ENCODE results near the gene TNS1.

Gene TNS1

DNA sequence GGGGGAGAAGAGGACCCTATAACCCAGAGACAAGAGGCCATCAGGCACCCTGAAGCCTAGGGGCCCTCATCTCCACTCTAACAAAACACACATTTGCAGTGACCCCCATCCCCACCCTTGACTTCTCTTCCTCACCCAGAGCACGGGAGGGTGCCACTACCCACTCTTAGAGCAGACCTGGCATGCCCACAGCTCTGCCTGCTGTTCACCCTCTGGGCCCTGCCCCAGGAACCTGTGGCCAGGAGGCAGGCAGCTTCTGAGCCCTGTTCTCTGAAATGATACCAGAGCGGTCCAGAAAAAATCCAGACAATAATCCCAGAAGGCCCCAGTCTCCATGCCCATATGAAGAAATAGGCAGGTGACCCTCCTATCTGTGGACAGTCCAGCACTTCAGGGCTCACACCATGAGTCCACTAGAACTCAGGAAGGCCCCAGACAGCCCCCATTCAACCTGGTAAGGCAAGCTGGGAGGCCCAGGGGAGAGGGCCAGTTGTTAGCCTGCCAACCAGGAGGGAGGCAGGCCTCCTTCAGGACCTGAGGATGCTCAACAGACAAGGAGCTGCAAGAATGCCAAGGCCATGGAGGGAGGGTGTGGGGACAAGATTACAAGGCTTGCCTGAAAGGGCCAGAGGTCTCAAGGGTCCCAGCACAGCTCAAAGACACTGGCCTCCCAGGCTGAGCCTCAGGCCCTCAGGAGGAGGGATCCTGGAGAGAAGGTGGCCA is 75.0 kb downstream of the TNS1 start:
- no peak for DNase-seq

DNA sequence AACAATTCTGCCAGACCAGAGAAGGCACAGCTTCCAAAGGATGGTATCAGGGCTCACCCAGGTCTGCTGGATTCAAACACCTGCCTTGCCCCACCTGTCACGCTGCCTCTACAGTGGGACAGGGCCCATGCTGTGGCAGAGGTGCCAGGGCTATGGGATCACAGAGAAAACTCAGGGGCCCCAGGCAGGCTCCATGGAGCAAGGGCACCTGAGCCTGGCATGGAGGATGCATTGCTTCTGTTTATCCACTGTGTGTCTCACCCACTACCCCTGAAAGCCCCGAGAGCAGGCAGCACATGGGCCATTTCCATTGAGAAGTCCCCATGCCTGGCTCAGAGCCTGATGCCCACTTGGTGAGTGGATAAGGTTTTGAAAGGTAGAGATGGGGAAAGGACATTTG is 76.0 kb downstream of the TNS1 start:
- no peak for DNase-seq

DNA sequence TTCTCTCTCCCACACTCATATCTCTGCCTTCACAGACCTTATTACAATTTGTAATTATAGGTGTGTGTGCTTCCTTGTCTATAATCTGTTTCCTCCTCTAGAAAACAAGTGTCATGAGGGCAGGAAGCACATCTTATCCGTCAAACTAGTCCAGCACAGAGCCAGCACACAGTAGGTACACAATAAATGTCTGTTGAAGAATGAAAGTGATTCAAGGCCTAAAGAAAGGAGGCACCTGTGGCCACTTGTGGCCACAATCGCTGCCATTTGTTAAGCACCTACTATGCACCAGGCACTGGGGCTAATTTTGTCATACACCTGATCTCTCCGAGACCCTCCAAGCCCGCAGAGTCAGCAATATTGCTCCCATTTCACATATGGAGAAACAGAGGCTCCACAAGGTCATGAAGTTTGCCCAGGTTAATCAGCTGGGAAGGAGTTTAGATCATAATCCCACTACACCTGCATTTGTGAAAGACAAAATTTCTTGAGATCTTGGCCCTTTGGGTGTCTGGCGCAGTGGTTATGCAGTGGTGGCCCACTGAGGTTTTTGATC is 78.4 kb downstream of the TNS1 start:
- no peak for DNase-seq

DNA sequence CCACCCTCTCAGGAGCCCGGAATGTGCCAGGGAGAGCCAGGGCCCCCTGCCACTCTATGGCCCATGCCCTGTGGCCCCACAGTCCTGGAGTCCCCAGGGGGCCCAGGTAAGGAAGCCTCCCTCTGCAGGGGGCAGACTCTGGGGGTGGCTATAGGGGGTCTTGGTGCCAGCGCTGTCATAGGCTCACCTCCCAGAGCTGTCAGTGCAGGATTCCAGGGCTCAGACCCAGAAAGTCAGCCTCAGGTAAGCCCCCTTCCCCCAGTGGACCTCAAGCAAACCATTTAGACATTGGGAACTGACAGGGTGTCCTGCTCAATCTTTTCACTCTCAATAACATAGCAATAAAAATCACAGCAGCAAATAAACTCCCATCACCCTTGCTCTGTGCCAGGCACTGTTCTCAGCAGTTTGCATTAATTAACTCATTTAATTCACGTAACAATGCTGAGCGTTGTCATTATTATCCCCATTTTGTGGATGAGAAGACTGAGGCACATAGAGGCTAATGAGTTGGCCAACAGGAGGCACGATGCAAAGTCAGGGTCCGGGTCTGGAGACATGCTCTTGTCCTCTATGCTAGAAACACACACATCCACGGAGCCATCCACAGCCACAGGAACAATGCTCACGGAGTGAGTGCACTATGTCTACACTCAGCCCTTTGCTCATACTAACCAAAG is 79.6 kb downstream of the TNS1 start:
- no peak for DNase-seq

DNA sequence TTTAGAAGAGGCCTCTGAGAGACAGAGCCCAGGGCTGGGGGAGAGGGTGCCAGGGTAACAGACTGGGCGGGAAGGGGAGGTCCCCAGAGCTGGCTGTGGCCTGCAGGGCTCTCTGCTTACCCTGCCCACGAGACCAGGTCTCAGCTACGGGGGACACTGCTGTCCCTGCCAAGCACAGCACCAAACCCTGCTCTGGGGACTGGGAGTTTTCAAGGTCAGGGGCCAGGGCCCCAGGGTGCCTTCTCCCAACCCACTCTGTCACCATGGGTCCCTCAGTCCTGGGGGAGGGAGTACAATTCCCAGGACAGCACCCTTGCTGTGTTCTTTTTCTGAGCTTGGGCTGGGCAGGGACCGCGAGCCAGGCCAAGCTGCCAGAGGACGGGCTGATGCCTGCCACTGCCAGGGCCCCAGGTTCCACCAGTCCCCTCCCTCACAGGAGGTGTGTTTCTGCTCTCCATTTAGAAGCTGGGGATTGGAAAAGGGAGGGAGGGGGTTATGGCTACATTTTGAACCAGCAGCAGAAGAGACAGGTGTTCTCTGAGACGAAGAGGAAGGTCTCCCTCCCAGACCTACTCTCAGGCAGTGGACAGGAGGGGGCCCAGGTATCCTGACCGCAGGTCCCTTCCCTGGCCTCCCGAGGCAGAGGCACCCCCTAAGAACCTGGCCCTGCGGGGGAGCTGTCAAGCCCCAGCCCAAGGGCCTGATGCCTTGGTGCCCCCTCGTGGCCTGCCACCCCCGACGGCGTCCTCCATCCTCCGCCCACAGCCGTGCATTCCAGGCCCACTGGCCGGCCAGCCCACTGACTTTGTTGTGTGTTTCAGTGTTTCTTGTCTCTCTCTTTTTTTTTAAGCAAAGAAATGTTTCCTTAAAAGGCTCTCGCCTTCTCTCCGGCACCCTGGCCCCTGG is 80.4 kb downstream of the TNS1 start:
- DNase-seq: no peak

DNA sequence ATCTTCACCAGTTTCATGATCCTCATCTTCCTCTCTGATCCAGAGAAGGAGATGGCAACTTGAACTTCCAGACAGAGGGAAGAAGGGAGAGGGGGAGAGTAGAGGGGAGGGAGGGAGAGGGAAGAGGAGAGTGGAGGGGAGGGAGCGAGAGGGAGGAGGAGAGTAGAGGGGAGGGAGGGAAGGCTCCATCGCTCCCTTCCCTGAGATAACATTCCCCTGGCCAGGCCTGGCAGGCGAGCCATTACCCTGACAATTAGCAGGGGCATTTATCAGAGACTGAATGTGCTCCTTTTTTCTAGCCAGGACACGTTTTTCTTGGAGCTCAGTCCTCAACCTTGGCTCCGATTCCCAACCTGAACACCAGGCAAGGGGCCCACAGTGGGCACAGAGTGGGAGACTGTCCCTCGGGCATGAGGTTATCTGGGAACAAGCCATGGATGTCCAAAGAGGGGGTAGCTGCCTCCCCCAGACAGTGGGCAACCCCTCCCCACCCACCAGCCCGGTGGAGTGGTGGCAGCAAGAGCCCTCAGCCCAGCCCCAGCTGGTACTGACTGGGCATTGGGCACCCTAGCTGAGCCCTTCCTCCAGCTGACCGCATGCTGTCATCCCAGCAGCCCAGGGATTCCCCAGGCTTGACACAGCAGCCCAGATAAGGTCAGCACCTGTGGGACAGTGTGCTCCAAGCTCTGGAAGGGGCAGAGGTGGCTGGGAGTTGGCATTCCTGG is 81.8 kb downstream of the TNS1 start:
- DNase-seq: no peak

DNA sequence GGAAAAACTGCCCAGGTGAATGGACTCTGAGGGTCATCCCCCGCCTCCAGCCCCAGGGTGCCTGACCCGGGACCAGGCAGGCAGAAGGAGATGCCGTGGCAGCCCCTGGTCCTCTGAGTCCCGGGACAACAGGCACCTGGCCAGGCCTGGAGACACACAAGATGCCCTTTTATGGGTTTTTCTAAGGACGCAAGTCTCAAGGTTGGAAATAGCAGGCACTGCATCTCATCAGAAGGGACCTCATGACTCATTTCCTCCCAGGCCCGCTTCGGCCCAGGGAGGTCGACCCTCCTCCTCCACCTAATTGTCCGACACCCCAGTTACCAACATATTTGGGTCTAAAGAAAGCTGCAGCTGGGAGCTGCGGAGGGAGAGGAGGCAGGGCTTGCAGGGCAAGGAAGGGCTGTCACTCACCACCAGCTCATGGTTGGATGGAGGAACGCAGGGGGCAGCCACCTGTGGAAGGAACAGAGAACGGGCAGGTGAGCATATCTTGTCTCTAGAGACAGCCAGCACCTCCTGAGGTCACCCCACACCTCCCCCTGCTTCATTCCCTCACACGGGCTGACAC is 82.9 kb downstream of the TNS1 start:
- DNase-seq: no peak

DNA sequence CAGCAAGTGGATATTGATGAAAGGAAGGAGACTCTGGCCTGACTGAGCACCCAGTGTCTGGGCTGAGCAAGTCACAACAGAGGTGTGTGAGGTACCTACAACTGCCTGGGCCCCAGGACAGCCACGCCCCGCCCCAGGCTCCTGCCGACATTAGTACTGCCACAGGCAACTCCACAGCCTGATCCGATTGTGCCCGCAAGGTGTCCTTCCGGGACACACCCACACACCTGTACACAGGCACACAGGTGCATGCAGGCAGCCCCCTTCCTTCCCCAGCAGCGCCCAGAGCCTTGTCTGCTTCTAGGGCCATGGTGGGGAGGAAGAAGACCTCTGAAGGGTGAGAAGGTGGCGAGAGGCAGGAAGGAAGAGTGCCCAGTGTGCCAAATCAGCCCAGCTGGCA is 83.6 kb downstream of the TNS1 start:
- DNase-seq: no peak

DNA sequence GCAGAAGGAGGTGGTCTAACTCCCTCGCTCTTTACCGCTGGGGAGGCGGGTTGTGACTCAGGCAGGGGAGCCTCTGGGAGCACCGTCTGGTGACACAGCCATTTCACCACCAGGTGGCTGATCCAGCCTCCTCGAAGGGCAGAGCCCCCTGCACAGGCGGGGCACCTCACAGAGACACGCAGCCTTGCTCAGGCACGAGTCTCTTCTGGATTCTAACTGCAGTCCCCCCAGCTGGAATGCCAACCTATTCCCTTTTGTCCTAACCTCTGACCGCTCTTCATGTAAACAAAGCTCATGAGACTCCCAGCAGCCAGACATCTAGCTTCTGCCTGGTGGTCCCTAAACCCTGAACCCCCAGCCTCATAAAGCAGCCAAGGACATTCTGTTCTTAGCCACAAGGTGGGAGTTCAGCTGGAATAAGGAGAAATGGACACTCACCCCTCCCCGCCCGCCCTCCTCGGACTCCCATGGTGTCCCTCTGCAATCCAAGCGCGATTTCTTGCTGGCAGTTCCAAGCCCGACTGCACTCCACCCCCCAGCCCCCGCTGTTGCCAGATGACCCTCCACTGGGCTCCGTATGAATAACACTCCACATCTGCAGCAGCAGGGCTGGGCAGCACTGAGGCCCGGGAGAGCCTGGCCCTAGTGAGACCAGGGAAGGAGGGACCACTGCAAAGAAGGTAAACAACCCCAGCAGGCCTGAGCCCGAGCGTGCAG is 84.3 kb downstream of the TNS1 start:
- peak; percentile 5 for DNase-seq

DNA sequence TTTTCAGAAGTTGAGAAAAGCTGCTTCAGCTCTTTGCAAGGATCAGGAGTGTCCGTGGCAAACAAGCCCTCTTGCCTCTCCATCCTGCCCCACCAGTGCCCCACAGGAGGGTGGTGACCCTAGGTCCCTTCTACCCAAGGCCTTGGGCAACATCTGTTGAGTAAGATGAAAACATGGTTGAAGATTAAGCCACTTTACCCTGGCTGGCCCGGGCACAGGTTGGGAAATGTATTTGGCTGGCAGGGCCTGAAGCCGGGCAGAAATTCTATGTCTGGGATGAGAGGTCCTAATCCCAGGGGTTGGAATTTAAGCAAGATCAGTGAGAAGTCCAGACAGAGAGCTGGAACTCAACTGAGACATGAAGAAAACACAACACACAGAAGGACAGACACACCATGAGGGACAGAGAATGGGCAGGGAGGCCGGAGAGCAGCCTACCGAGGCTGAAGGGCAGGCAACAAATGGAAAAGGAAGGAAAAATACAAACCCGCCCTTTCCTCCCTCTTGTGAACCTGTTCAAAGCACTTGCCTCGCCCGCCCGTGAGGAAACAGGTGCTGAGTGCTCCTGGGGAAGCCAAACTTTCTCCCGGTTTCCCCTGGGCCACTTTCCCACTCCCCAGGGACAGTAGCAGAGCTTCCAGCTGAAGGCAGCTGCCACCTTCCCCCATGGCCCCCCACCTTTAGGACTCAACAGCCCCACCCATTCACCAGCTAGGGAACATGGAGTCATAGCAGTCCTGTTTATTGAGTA is 86.1 kb downstream of the TNS1 start:
- DNase-seq: no peak

DNA sequence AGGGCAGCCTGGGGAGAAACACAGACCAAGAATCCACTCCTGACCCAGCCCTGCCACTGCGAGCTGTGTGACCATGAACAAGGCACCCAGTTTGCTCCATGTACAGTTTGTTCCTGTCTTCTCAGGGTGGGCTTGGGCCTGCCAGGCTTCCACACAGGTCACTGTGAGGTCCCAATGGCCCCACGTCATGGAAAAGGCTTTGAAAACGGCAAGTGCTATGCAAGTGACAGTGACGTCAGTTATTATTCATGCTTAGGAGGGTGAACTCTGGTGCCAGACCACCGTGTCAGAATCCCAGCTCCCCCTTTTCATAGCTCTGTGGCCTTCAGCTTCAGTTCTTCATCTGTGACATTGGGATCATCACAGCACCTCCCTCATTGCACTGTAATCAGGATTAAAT is 87.1 kb downstream of the TNS1 start:
- DNase-seq: no peak

DNA sequence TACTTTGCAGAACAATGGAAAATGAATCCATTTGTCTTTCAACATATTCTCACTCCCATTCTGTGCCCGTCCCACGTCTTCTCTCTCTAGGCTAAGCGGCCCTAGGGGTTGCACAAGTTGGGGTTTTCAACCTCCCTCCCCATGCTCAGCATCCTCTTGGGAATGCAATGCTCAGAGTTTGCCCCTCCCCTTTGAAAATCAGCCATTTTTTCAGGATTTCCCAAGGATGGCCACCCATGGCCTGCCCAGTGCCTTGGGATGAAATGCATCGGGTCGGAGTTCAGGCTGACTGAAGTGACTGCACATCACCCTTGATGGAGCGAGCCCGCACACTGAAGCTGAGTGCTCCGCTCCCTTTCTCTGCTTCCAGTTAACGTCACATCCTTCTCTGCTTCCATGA is 87.9 kb downstream of the TNS1 start:
- DNase-seq: no peak

DNA sequence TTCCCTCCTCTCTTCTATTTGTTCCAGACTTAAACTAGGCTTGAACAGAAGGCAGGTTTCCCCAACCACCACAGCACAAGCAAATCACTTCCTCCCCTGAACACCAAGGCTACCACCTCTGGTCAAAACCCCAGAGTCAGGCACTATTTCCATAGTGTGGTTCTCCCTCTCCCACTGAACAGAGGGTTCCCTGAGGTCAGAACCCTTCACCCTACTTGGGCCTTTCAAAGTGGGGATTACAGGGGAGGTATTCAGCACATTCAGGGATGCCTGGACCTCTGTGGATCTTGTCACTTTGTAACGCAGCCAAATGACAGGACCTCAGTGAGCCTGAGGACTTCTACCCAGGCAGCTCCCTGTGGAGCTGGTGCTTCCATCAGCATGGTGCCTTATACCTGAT is 88.7 kb downstream of the TNS1 start:
- DNase-seq: no peak

DNA sequence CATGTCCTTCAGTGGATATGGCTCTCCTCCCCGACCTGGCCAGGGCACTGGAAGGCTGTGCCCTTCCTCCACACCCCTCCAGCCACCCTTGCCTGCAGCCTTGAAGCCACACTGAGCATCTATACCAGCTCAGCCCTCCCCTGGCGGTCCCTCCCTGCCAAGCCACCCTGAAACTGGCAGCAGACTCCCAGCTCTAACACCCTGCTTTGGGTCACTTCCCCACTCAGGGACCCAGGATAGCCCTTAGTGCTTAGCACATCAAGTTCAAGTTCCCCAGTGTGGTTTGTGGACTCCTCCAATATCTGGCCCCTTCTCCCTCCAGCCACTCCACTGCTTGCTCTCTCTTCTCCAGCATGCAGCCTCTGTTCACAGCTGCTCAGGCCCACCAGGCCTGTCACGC is 89.4 kb downstream of the TNS1 start:
- no peak for DNase-seq

DNA sequence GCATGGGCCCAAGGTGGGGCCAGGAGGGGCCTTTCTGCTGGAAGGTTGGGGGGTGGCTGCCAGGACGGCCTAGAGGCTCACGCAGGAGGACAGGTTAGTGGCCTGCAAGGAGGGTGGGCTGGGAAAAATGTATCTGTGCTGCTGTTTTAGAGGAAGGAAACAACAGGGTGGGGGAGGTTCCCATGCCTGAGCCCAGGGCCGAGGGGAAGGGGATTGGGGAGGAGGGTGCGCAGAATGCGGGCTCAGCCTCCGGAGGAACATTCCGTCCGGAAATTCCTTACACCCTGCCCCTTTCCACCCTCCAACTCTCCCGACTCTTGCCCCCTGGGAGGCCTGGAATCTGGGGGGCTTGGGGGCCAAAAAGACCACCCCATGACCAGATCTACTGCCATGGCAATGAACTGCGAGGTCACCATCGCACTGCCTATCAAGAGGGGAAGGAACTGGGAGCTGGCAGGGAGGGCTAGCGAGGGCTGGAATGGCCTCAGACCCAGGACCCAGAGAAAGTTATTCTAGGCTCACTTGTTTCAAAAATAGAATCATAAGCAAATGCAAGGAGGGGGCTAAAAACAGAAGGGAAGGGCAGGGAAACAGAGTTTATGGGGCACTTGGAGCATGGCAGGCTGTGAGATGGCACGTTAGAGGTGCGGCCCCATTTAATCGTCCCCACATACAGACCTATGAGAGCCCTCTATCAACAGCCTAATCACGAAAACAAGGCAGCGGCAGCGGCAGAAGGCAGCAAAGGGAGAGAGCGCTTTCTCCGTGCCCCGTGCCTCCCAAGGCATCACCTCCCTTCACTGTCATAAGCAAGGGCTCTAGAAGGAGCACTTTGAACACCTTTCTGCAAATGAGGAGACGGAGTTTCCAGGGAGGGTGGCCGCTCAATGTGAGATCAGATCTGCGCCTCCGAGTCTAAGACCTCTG is 90.4 kb downstream of the TNS1 start:
- DNase-seq: no peak

DNA sequence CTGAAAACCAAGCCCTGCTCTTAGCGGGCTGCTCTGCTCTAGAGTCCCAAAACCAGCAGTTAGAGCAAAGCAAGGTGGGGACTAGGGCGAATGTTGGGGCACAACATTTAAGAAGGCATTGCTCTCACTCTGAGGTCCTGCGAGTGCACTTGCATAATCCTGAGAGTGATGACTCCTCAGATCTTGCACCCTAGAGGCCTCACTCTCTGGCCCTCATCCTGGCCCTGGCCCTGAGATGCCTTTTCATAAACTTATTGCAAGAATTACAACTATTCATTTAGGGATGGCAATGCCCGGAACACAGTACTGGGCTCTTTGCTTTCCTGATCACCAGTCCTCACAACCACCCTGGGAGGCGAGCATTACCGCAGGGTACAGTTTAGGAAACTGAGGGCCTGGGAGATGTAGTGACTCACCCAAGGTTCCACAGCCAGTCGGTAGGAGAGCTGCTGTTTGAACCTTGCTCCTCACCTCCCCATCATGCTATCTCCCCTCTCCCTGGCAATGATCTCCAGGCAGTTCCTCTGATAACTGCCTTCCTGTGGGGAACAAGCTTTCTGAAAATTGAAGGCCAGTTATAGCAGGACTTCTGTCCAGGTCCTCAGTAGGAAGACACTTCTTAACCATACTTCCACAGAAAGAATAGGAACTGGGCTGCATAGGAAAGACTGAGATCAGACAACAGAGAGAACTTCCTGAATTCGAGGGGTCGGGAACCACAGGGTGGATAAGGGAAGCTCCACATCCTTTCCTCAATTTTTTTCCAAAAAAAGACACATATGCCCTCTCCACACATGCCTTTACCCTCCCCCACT is 91.3 kb downstream of the TNS1 start:
- DNase-seq: no peak

DNA sequence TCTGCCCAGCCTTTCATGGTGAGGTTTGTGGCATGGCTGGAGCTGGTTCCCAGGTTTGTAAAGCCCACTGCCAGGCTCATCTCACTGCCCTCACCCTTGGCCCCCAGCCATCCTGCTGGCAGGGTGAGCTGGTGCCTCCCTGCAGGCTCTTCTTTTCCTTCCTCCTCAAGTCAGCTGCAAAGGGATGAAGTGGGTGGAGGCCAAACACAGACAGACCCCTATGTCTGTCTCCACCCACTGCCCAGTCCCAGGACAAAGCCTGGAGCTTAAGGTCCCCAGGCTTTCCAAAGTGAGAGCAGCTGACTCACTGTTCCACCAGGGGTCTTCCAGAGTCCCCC is 92.0 kb downstream of the TNS1 start:
- no peak for DNase-seq

DNA sequence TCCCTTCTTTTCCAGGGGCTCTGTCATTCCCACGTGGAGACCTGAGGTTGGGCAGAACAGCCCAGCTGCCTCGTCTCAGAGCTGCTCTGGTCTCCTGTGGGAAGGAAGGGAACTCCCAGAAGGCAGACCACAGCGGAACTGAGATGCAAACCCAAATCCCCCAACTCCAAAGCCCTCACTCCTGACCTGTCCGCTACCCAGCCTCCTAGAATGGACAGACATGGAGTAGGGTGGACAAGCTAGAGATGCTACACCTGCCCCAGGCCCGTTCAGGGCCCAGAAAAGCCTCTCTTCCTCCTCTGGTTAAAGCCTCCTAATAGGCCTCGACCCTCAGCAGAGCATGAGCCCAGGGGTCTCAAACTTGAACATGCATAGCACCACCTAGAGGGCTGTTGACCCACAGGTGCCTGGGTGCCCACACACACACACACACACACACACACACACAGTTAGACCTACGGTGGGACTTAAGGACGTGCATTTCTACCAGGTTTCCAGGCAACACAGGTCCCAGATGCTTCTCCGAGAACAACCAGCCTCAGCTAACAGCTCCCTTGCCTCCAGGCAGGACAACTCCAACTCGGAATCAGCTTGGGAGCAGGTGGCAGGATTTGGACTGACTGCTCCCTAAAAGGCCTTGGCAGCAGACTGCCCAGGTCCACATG is 93.5 kb downstream of the TNS1 start:
- no peak for DNase-seq

DNA sequence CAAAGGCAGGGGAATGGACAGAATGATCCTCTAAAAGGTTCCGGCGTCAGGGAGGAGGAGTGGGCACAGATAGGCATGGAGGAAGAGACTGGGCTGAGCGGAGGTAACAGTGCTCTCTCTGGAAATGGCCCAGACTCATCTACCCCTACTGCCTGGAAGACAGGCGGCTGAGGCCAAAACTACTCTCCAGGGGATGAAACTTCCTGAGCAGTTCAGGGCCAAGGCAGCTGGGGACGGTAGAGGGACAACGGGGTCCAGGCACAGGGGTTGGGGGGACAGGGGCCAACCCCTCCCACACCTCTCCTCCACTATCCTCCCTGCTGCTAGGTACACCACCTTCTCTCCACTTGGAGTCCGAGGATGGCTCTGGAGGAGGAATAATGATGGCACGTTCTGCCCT is 94.3 kb downstream of the TNS1 start:
- no peak for DNase-seq
